PC-3 (cell line): Measurements from ENCODE around the gene DPF3. TPM values are rescaled to one million over a fixed set of nuclear protein-coding genes. Genes with fewer than 3 reads are reported as not detected.
A peak's percentile ranks its signal among the peaks of the same experiment; 100 is the strongest.

Source experiments
- ATAC-seq: fragments of 200-7000 bp; cut with Tn5 transposase; 2 replicates; pipeline ENCODE4 v1.9.1; 2020; ENCODE audit warnings: mild to moderate bottlenecking, moderate library complexity
- BruUV-seq: library from RNA; stranded (reverse); fragments of 400-500 nt; replicated peaks from 2 replicates; lab custom pipeline; 2021; lab: Mats Ljungman, UMichigan
- CTCF ChIA-PET: fragments of 300-600 bp; sonication (Branson Sonifier 250); formaldehyde crosslinking; loops from one replicate; lab custom pipeline; 2022; ENCODE audit warnings: antibody characterized with exemption; lab: Charles Lee
- POLR2A ChIA-PET: fragments of 300-600 bp; sonication (Branson Sonifier 250); formaldehyde crosslinking; loops from one replicate; lab custom pipeline; 2022; ENCODE audit warnings: antibody characterized with exemption; ENCODE audit not compliant: unreplicated experiment; lab: Charles Lee
- DNase-seq: peaks from one replicate; pipeline ENCODE4 v3.0.0-alpha.2; 2015
- H2AFZ ChIP-seq: fragments of 300-600 bp; sonication (generic); 2 replicates; pipeline ENCODE4 v1.6.0; 2016; ENCODE audit warnings: antibody characterized with exemption, low read length
- H3F3A ChIP-seq: fragments of 300-600 bp; sonication (generic); one replicate; pipeline ENCODE4 v1.6.0; 2017; ENCODE audit warnings: antibody characterized with exemption, low read length, control low read depth, mild to moderate bottlenecking; ENCODE audit not compliant: unreplicated experiment
- H3K27ac ChIP-seq: fragments of 300-600 bp; sonication (generic); 2 replicates; pipeline ENCODE4 v1.5.1; 2016; ENCODE audit warnings: mild to moderate bottlenecking, low read length
- H3K27me3 ChIP-seq: fragments of 300-600 bp; sonication (generic); 2 replicates; pipeline ENCODE4 v1.6.1; 2016; ENCODE audit warnings: low read length, mixed read lengths
- H3K36me3 ChIP-seq: fragments of 300-600 bp; sonication (generic); 2 replicates; pipeline ENCODE4 v1.6.1; 2016; ENCODE audit warnings: low read depth, mixed run types, low read length, mixed read lengths
- H3K4me1 ChIP-seq: fragments of 300-600 bp; sonication (generic); 2 replicates; pipeline ENCODE4 v1.5.1; 2016; ENCODE audit warnings: low read length; ENCODE audit not compliant: insufficient read depth
- H3K4me2 ChIP-seq: fragments of 300-600 bp; sonication (generic); 2 replicates; pipeline ENCODE4 v1.6.0; 2016; ENCODE audit warnings: low read length
- H3K4me3 ChIP-seq: fragments of 300-600 bp; sonication (generic); 2 replicates; pipeline ENCODE4 v1.5.1; 2016; ENCODE audit warnings: mild to moderate bottlenecking, low read length, mixed read lengths
- H3K79me2 ChIP-seq: fragments of 300-600 bp; sonication (generic); 2 replicates; pipeline ENCODE4 v1.6.1; 2017; ENCODE audit warnings: low read length, mixed read lengths
- H3K9ac ChIP-seq: fragments of 300-600 bp; sonication (generic); 2 replicates; pipeline ENCODE4 v1.6.0; 2016; ENCODE audit warnings: mild to moderate bottlenecking, low read length
- H3K9me2 ChIP-seq: fragments of 300-600 bp; sonication (generic); replicated peaks from 2 replicates; pipeline ENCODE4 v1.6.1; 2016; ENCODE audit warnings: mixed run types, low read length, mixed read lengths
- H3K9me3 ChIP-seq: fragments of 300-600 bp; sonication (generic); 2 replicates; pipeline ENCODE4 v1.6.1; 2016; ENCODE audit warnings: low read length, mixed read lengths
- H4K20me1 ChIP-seq: fragments of 300-600 bp; sonication (generic); 2 replicates; pipeline ENCODE4 v1.6.1; 2016; ENCODE audit warnings: low read length, mixed read lengths
- CTCF ChIP-seq: fragments of 300-600 bp; sonication (generic); conservative IDR thresholded peaks from 2 replicates; pipeline ENCODE4 v1.5.1; 2017; ENCODE audit warnings: antibody characterized with exemption, low read depth, mild to moderate bottlenecking, low read length
- EZH2 ChIP-seq: fragments of 300-600 bp; sonication (generic); IDR thresholded peaks from one replicate; pipeline ENCODE4 v1.6.1; 2017; ENCODE audit warnings: antibody characterized with exemption, mild to moderate bottlenecking, low read length; ENCODE audit not compliant: unreplicated experiment
- EZH2phosphoT487 ChIP-seq: fragments of 300-600 bp; sonication (generic); IDR thresholded peaks from 2 replicates; pipeline ENCODE4 v1.6.1; 2018; ENCODE audit warnings: mild to moderate bottlenecking, antibody characterized with exemption, low read length, borderline replicate concordance
- intact Hi-C: fragments of 100-400 bp; cut with micrococcal nuclease; formaldehyde crosslinking; loops from 2 replicates; pipeline ENCODE4 v1.9.0; 2023
- total RNA-seq: library from RNA; depleted of rRNA; stranded (reverse); fragments of >200 nt; gene quantifications from 2 replicates; pipeline ENCODE4 v1.2.3, GENCODE V29; 2014

Gene DPF3
- total RNA-seq, 1 experiment from 2014 or later = 16.6 TPM

GRCh38 chr14:72679536-72680151 lies 214.3 kb downstream of the DPF3 start:
- Histone ChIP-seq H3K4me2 (no peak overlapping the region), H3K36me3 (peaks cover 21% of the 10 kb centered on the region), H3K27ac (no peak overlapping the region), H4K20me1 (no peaks in the 10 kb centered on the region), H3K9ac (no peak overlapping the region), H3K79me2 (no peaks in the 10 kb centered on the region), H2AFZ (no peak overlapping the region), H3K9me2 (no peaks in the 10 kb centered on the region), H3K27me3 (no peaks in the 10 kb centered on the region), H3K4me1 (peaks cover 31% of the 10 kb centered on the region), H3K9me3 (no peaks in the 10 kb centered on the region), H3K4me3 (no peak overlapping the region), H3F3A (no peaks in the 10 kb centered on the region)
- BruUV-seq = no TSS peak
- ATAC-seq (no peak), DNase-seq (no peak)
- intact Hi-C loops = loop anchor here (2.0 kb wide), 1 partner anchor 755 kb away; no protein-coding TSS in a partner anchor
- POLR2A ChIA-PET = no interaction called here
- CTCF ChIA-PET = no interaction called here
- TF ChIP-seq EZH2phosphoT487 (no peak), CTCF (no peak), EZH2 (no peak)

GRCh38 chr14:72679141-72679535 lies 214.8 kb downstream of the DPF3 start:
- Histone ChIP-seq H3K9me2 (no peaks in the 10 kb centered on the region), H3K4me2 (no peak overlapping the region), H3F3A (no peaks in the 10 kb centered on the region), H3K36me3 (peaks cover 21% of the 10 kb centered on the region), H3K4me1 (peaks cover 31% of the 10 kb centered on the region), H2AFZ (no peak overlapping the region), H3K4me3 (no peak overlapping the region), H3K79me2 (no peaks in the 10 kb centered on the region), H3K27me3 (no peaks in the 10 kb centered on the region), H4K20me1 (no peaks in the 10 kb centered on the region), H3K9ac (no peak overlapping the region), H3K9me3 (no peaks in the 10 kb centered on the region), H3K27ac (no peak overlapping the region)
- TF ChIP-seq EZH2 (no peak), EZH2phosphoT487 (no peak), CTCF (no peak)
- ATAC-seq (no peak), DNase-seq (no peak)
- intact Hi-C loops = no loop called here
- ChIA-PET POLR2A (no interaction called here), CTCF (no interaction called here)
- BruUV-seq = no TSS peak

- POLR2A ChIA-PET = interaction anchor here (0.6 kb wide), 1 partner anchor 782 kb away, joined by 3 read pairs; no protein-coding TSS in a partner anchor
- intact Hi-C loops = no loop called here
- H3K27me3 ChIP-seq = no peaks in the 10 kb centered on the region
These were observed 215.5 kb downstream of the DPF3 start for GRCh38 chr14:72678356-72678755.

More at GRCh38 chr14:72678356-72678755, 215.5 kb downstream of the DPF3 start:
- CTCF ChIA-PET = interaction anchor here (0.6 kb wide), 1 partner anchor 165 kb away, joined by 3 read pairs; no protein-coding TSS in a partner anchor
- ATAC-seq = peak; percentile 30
- Histone ChIP-seq H3K9ac (no peak overlapping the region), H3K27ac (no peak overlapping the region), H3K9me2 (no peaks in the 10 kb centered on the region), H3K9me3 (no peaks in the 10 kb centered on the region), H3K4me2 (no peak overlapping the region), H3K4me3 (no peak overlapping the region), H2AFZ (no peak overlapping the region), H3K79me2 (no peaks in the 10 kb centered on the region), H3K36me3 (peaks cover 26% of the 10 kb centered on the region), H4K20me1 (no peaks in the 10 kb centered on the region), H3F3A (no peaks in the 10 kb centered on the region), H3K4me1 (peaks cover 31% of the 10 kb centered on the region)
- BruUV-seq = no TSS peak
- TF ChIP-seq CTCF (no peak), EZH2phosphoT487 (no peak), EZH2 (no peak)
- peak; percentile 43 for DNase-seq
